Chondrocyte (in vitro differentiated cells): ENCODE measurements around the gene TLK2. TPM values are rescaled to one million over a fixed set of nuclear protein-coding genes. Genes with fewer than 3 reads are reported as not detected.
"Not testable (repeated sequence)": the region's sequence is repeated elsewhere in the genome, so short reads cannot be mapped to it uniquely, and the experiment has no call there.

ENCODE experiments used
- DNase-seq: peaks from one replicate; pipeline ENCODE4 v3.0.0; 2021; ENCODE audit warnings: mixed read lengths, low spot score
- H3K27ac Mint-ChIP-seq: one replicate; pipeline ENCODE4 v1.8.0; 2021; ENCODE audit warnings: mild to moderate bottlenecking, moderate library complexity, mixed read lengths; ENCODE audit not compliant: unreplicated experiment
- H3K27me3 Mint-ChIP-seq: 2 replicates; pipeline ENCODE4 v1.8.0; 2021; ENCODE audit warnings: low read depth, mixed read lengths
- H3K36me3 Mint-ChIP-seq: 2 replicates; pipeline ENCODE4 v1.8.0; 2021; ENCODE audit warnings: low read depth, mixed read lengths
- H3K4me1 Mint-ChIP-seq: 2 replicates; pipeline ENCODE4 v1.8.0; 2021; ENCODE audit warnings: low read depth, mild to moderate bottlenecking, mixed read lengths
- H3K4me3 Mint-ChIP-seq: one replicate; pipeline ENCODE4 v1.8.0; 2021; ENCODE audit warnings: mild to moderate bottlenecking, moderate library complexity, mixed read lengths; ENCODE audit not compliant: unreplicated experiment
- H3K9me3 Mint-ChIP-seq: 2 replicates; pipeline ENCODE4 v1.8.0; 2021; ENCODE audit warnings: low read depth, mixed read lengths
- CTCF ChIP-seq: fragments of 200-600 bp; sonication (generic); IDR thresholded peaks from 2 replicates; pipeline ENCODE4 v1.5.0; 2021; ENCODE audit warnings: antibody characterized with exemption, mild to moderate bottlenecking, moderate library complexity
- long read RNA-seq: library from polyadenylated mRNA; stranded (forward); transcript quantifications from one replicate; pipeline ENCODE4 v2.0.0, GENCODE V29; 2021
- total RNA-seq: library from RNA; stranded (reverse); gene quantifications from 3 replicates; pipeline ENCODE4 v1.2.1, GENCODE V29; 2021

Gene TLK2
- 35.5 to 39.5 TPM (median 38.8 TPM) in 3 replicates for total RNA-seq
- long read RNA-seq, transcript TLK2-203 (22 exons, 3,449 nt), result major isoform, 11 of 52 reads
- long read RNA-seq, transcript TLK2-202 (21 exons, 3,227 nt), result minor isoform, 9 of 52 reads
- long read RNA-seq, partial matches to known transcripts, result 2 of 52 reads
- long read RNA-seq, other reads (novel, unspliced or antisense), result 27 of 52 reads

GRCh38 chr17:62478424-62478879, at the start of gene TLK2:
Gene TLK2 (plus strand): TSS chr17:62478825. CDS start chr17:62481126, 2,301 bp downstream.
- peaks cover 4% of the 10 kb centered on the region for H3K36me3 Mint-ChIP-seq
- H3K9me3 Mint-ChIP-seq, result no peaks in the 10 kb centered on the region
- no peak for TF ChIP-seq CTCF
- H3K27ac Mint-ChIP-seq, result peak within 1 kb of the TSS; percentile 97
- no peaks in the 10 kb centered on the region for H3K27me3 Mint-ChIP-seq
- peak; percentile 89 for DNase-seq
- peaks cover 32% of the 10 kb centered on the region for H3K4me1 Mint-ChIP-seq
- peak within 1 kb of the TSS; percentile 90 for H3K4me3 Mint-ChIP-seq

GRCh38 chr17:62435251-62435650, 43.4 kb upstream of the TLK2 start:
- H3K27me3 Mint-ChIP-seq, H3K27ac Mint-ChIP-seq, H3K4me3 Mint-ChIP-seq, H3K4me1 Mint-ChIP-seq, DNase-seq, H3K36me3 Mint-ChIP-seq, H3K9me3 Mint-ChIP-seq: not testable (repeated sequence)

- H3K4me1 Mint-ChIP-seq, H3K27me3 Mint-ChIP-seq, H3K4me3 Mint-ChIP-seq, DNase-seq, H3K27ac Mint-ChIP-seq, H3K9me3 Mint-ChIP-seq: not testable (repeated sequence)
- peaks cover 17% of the 10 kb centered on the region for H3K36me3 Mint-ChIP-seq
These were observed 37.4 kb upstream of the TLK2 start for GRCh38 chr17:62441181-62441580.

GRCh38 chr17:62444063-62444462, 34.6 kb upstream of the TLK2 start:
- Mint-ChIP-seq H3K4me3 (no peak overlapping the region), H3K36me3 (peaks cover 33% of the 10 kb centered on the region), H3K27ac (no peak overlapping the region), H3K4me1 (no peaks in the 10 kb centered on the region), H3K27me3 (no peaks in the 10 kb centered on the region), H3K9me3 (no peaks in the 10 kb centered on the region)
- DNase-seq, result no peak
- TF ChIP-seq CTCF, result no peak

- peaks cover 32% of the 10 kb centered on the region for H3K36me3 Mint-ChIP-seq
- DNase-seq, H3K9me3 Mint-ChIP-seq, H3K4me1 Mint-ChIP-seq, H3K4me3 Mint-ChIP-seq, H3K27ac Mint-ChIP-seq, H3K27me3 Mint-ChIP-seq: not testable (repeated sequence)
These were observed 32.8 kb upstream of the TLK2 start for GRCh38 chr17:62445791-62446190.

GRCh38 chr17:62452195-62452594, 26.4 kb upstream of the TLK2 start:
- DNase-seq, H3K9me3 Mint-ChIP-seq, H3K27ac Mint-ChIP-seq, H3K4me1 Mint-ChIP-seq, H3K4me3 Mint-ChIP-seq, H3K27me3 Mint-ChIP-seq: not testable (repeated sequence)
- H3K36me3 Mint-ChIP-seq, result peaks cover 18% of the 10 kb centered on the region

- not testable (repeated sequence) for H3K27me3 Mint-ChIP-seq, H3K27ac Mint-ChIP-seq, DNase-seq, H3K4me3 Mint-ChIP-seq, H3K4me1 Mint-ChIP-seq, H3K9me3 Mint-ChIP-seq
- peaks cover 10% of the 10 kb centered on the region for H3K36me3 Mint-ChIP-seq
These were observed 25.6 kb upstream of the TLK2 start for GRCh38 chr17:62453041-62453440.

- H3K9me3 Mint-ChIP-seq, result not testable (repeated sequence)
These were observed 25.0 kb upstream of the TLK2 start for GRCh38 chr17:62453656-62454055.

GRCh38 chr17:62454111-62454510, 24.5 kb upstream of the TLK2 start:
- not testable (repeated sequence) for H3K27ac Mint-ChIP-seq, H3K4me3 Mint-ChIP-seq, DNase-seq, H3K4me1 Mint-ChIP-seq, H3K36me3 Mint-ChIP-seq, H3K9me3 Mint-ChIP-seq, H3K27me3 Mint-ChIP-seq

More at GRCh38 chr17:62453656-62454055, 25.0 kb upstream of the TLK2 start:
- not testable (repeated sequence) for H3K4me3 Mint-ChIP-seq, DNase-seq, H3K27me3 Mint-ChIP-seq, H3K4me1 Mint-ChIP-seq, H3K36me3 Mint-ChIP-seq, H3K27ac Mint-ChIP-seq
